OCI-LY1 (cell line): ENCODE data around the gene SLC25A11.
A peak's percentile ranks its signal among the peaks of the same experiment; 100 is the strongest.

Source experiments
- H2AFZ ChIP-seq: fragments of 200-600 bp; sonication (generic), shearing (Covaris generic); 2 replicates; pipeline ENCODE4 v1.6.0; 2014; ENCODE audit warnings: antibody characterized with exemption, mild to moderate bottlenecking, low read length
- H3F3A ChIP-seq: fragments of 200-600 bp; sonication (generic), shearing (Covaris generic); 2 replicates; pipeline ENCODE4 v1.6.0; 2014; ENCODE audit warnings: mild to moderate bottlenecking, antibody characterized with exemption, low read length, moderate library complexity; ENCODE audit not compliant: insufficient read depth
- H3K27ac ChIP-seq: fragments of 200-600 bp; sonication (generic); 2 replicates; pipeline ENCODE4 v1.5.1; 2014; ENCODE audit warnings: low read length, mixed run types, mild to moderate bottlenecking, low read depth; ENCODE audit not compliant: poor library complexity, severe bottlenecking
- H3K27me3 ChIP-seq: fragments of 200-600 bp; sonication (generic); 2 replicates; pipeline ENCODE4 v1.6.0; 2014; ENCODE audit warnings: antibody characterized with exemption, mild to moderate bottlenecking, low read length, moderate library complexity; ENCODE audit not compliant: insufficient read depth
- H3K36me3 ChIP-seq: fragments of 200-600 bp; sonication (generic); 2 replicates; pipeline ENCODE4 v1.6.1; 2014; ENCODE audit warnings: mild to moderate bottlenecking, antibody characterized with exemption, low read length, moderate library complexity, mixed read lengths; ENCODE audit not compliant: insufficient read depth
- H3K4me1 ChIP-seq: fragments of 200-600 bp; sonication (generic); 2 replicates; pipeline ENCODE4 v1.5.1; 2014; ENCODE audit warnings: mild to moderate bottlenecking, low read length, moderate library complexity; ENCODE audit not compliant: insufficient read depth, severe bottlenecking
- H3K4me2 ChIP-seq: fragments of 200-600 bp; sonication (generic), shearing (Covaris generic); 2 replicates; pipeline ENCODE4 v1.6.1; 2014; ENCODE audit warnings: low read length
- H3K4me3 ChIP-seq: fragments of 200-600 bp; sonication (generic); 2 replicates; pipeline ENCODE4 v1.5.1; 2014; ENCODE audit warnings: low read length, low read depth, mild to moderate bottlenecking, mixed read lengths; ENCODE audit not compliant: poor library complexity, severe bottlenecking
- H3K79me2 ChIP-seq: fragments of 200-600 bp; shearing (Covaris generic); 2 replicates; pipeline ENCODE4 v1.6.1; 2016; ENCODE audit warnings: mixed run types, low read length, mixed read lengths; ENCODE audit not compliant: insufficient read depth
- H3K9ac ChIP-seq: fragments of 200-600 bp; sonication (generic), shearing (Covaris generic); 2 replicates; pipeline ENCODE4 v1.6.1; 2014; ENCODE audit warnings: mild to moderate bottlenecking, low read length, mixed read lengths
- H3K9me2 ChIP-seq: fragments of 200-600 bp; sonication (generic), shearing (Covaris generic); 2 replicates; pipeline ENCODE4 v1.6.1; 2014; ENCODE audit warnings: low read depth, mild to moderate bottlenecking, low read length, mixed read lengths
- H3K9me3 ChIP-seq: fragments of 200-600 bp; shearing (Covaris generic); 2 replicates; pipeline ENCODE4 v1.6.1; 2014; ENCODE audit warnings: low read length, mixed read lengths
- H4K20me1 ChIP-seq: fragments of 200-600 bp; sonication (generic), shearing (Covaris generic); 2 replicates; pipeline ENCODE4 v1.6.0; 2016; ENCODE audit warnings: mild to moderate bottlenecking, low read length; ENCODE audit not compliant: insufficient read depth
- EZH2 ChIP-seq: fragments of 200-600 bp; sonication (generic), shearing (Covaris generic); IDR thresholded peaks from 2 replicates; pipeline ENCODE4 v1.8.0; 2017; ENCODE audit warnings: borderline replicate concordance, mixed run types, mild to moderate bottlenecking, antibody characterized with exemption, low read length, moderate library complexity, mixed read lengths
- TF ChIP-seq, protein P1 (sequence below): fragments of 200-600 bp; sonication (generic), shearing (Covaris generic); IDR thresholded peaks from 2 replicates; pipeline ENCODE4 v1.5.1; 2017; ENCODE audit warnings: mild to moderate bottlenecking, antibody characterized with exemption, low read length, moderate library complexity, mixed read lengths

SLC25A11 gene

GRCh38 chr17:4897198-4897687, 42.6 kb downstream of the SLC25A11 start:
- H3K27ac ChIP-seq, result no peak overlapping the region
- no peaks in the 10 kb centered on the region for H3K9me2 ChIP-seq
- no peaks in the 10 kb centered on the region for H4K20me1 ChIP-seq
- no peaks in the 10 kb centered on the region for H3F3A ChIP-seq
- H2AFZ ChIP-seq, result no peak overlapping the region
- H3K4me1 ChIP-seq, result peaks cover 23% of the 10 kb centered on the region
- H3K4me3 ChIP-seq, result no peak overlapping the region
- peaks cover 35% of the 10 kb centered on the region for H3K36me3 ChIP-seq
- no peaks in the 10 kb centered on the region for H3K27me3 ChIP-seq
- H3K9ac ChIP-seq, result no peak overlapping the region
- H3K79me2 ChIP-seq, result no peaks in the 10 kb centered on the region
- H3K4me2 ChIP-seq, result no peak overlapping the region
- TF ChIP-seq EZH2, result no peak
- TF ChIP-seq, protein P1, sequence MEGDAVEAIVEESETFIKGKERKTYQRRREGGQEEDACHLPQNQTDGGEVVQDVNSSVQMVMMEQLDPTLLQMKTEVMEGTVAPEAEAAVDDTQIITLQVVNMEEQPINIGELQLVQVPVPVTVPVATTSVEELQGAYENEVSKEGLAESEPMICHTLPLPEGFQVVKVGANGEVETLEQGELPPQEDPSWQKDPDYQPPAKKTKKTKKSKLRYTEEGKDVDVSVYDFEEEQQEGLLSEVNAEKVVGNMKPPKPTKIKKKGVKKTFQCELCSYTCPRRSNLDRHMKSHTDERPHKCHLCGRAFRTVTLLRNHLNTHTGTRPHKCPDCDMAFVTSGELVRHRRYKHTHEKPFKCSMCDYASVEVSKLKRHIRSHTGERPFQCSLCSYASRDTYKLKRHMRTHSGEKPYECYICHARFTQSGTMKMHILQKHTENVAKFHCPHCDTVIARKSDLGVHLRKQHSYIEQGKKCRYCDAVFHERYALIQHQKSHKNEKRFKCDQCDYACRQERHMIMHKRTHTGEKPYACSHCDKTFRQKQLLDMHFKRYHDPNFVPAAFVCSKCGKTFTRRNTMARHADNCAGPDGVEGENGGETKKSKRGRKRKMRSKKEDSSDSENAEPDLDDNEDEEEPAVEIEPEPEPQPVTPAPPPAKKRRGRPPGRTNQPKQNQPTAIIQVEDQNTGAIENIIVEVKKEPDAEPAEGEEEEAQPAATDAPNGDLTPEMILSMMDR, result no peak
- no peaks in the 10 kb centered on the region for H3K9me3 ChIP-seq

DNA sequence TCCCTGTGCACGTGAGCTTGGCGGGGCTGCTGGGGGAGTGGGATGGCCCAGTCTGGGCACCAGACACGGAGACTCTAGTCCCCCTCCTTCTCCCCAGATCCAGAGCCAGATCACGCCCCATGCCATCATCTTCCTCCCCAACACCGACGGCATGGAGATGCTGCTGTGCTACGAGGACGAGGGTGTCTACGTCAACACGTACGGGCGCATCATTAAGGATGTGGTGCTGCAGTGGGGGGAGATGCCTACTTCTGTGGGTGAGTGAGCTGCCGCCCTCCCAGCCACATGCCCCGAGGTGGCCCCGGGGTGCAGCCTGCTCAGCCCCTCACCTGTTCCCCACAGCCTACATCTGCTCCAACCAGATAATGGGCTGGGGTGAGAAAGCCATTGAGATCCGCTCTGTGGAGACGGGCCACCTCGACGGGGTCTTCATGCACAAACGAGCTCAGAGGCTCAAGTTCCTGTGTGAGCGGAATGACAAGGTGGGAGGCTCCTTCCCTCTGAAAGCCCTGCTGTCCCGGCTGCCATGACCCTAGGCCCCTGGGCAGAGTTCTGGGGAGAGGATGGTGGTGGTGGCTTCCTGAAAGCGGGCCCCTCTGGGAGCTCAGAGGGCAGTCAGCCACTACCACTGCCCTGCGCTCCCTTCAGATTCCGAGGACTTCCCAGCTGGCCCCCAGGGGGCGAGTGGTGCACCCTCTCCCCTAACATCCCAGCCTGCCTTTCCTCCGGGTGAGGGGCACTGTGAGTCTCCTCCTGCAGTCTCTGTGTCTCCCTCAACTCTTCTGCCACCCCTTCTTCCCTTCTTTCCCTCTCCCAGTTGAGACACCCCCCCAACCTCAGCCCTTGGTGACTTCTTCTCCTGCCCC, 43.3 kb downstream of the SLC25A11 start:
- Histone ChIP-seq H3K27ac (no peak overlapping the region), H3K9ac (no peak overlapping the region), H3K9me3 (no peaks in the 10 kb centered on the region), H3K27me3 (no peaks in the 10 kb centered on the region), H3K79me2 (no peaks in the 10 kb centered on the region), H3F3A (no peaks in the 10 kb centered on the region), H4K20me1 (no peaks in the 10 kb centered on the region), H3K4me1 (peaks cover 23% of the 10 kb centered on the region), H3K4me3 (no peak overlapping the region), H3K9me2 (no peaks in the 10 kb centered on the region), H2AFZ (no peak overlapping the region), H3K4me2 (no peak overlapping the region), H3K36me3 (peaks cover 40% of the 10 kb centered on the region)
- TF ChIP-seq, protein P1, result no peak
- TF ChIP-seq EZH2, result no peak

DNA sequence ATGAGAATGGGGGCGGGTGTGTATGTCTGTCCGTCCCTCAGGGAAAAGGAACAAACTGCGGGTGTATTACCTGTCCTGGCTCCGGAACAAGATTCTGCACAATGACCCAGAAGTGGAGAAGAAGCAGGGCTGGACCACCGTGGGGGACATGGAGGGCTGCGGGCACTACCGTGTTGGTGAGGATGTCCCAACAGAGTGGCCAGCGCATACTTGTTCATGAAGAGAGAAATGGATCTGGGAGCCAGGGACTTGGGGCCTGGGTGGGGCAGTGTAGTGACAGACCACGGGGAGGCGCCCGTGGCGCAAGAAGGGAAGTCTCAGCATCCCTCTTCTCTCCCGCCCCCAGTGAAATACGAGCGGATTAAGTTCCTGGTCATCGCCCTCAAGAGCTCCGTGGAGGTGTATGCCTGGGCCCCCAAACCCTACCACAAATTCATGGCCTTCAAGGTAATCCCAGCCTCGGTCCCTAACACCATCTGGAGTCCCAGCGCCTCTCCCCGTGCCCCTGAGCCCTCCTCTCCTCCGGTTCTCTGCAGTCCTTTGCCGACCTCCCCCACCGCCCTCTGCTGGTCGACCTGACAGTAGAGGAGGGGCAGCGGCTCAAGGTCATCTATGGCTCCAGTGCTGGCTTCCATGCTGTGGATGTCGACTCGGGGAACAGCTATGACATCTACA, 44.1 kb downstream of the SLC25A11 start:
- Histone ChIP-seq H3K79me2 (no peaks in the 10 kb centered on the region), H3F3A (no peaks in the 10 kb centered on the region), H4K20me1 (no peaks in the 10 kb centered on the region), H3K9me3 (no peaks in the 10 kb centered on the region), H3K4me2 (no peak overlapping the region), H3K9ac (no peak overlapping the region), H3K27me3 (no peaks in the 10 kb centered on the region), H3K27ac (no peak overlapping the region), H3K4me3 (no peak overlapping the region), H2AFZ (no peak overlapping the region), H3K9me2 (no peaks in the 10 kb centered on the region), H3K4me1 (peaks cover 16% of the 10 kb centered on the region), H3K36me3 (peaks cover 48% of the 10 kb centered on the region)
- no peak for TF ChIP-seq EZH2
- TF ChIP-seq, protein P1, result peak; percentile 13; the same call in 1 of the 2 replicates
